Activated naive CD4-positive, alpha-beta T cell (primary cell): Measurements from ENCODE around the gene NTM.

Experiments
- DNase-seq, 4 experiments: peaks; one replicate each; lab custom pipeline; 2025; lab: John Stamatoyannopoulos, UW

The NTM gene

GRCh38 chr11:131687291-131688047, 317.1 kb downstream of the NTM start:
- DNase-seq: no peak

- DNase-seq: no peak
Observed at GRCh38 chr11:131688048-131688693, 317.8 kb downstream of the NTM start.

GRCh38 chr11:131689049-131689925, 318.9 kb downstream of the NTM start:
- DNase-seq: no peak

- no peak for DNase-seq
Observed at GRCh38 chr11:131690362-131690761, 319.9 kb downstream of the NTM start.

- no peak for DNase-seq
Observed at GRCh38 chr11:131690776-131691175, 320.4 kb downstream of the NTM start.

- DNase-seq: no peak
Observed at GRCh38 chr11:131691181-131692041, 321.0 kb downstream of the NTM start.

GRCh38 chr11:131692151-131692550, 321.7 kb downstream of the NTM start:
- no peak for DNase-seq

- no peak for DNase-seq
Observed at GRCh38 chr11:131692961-131693360, 322.5 kb downstream of the NTM start.

GRCh38 chr11:131693756-131694155, 323.3 kb downstream of the NTM start:
- no peak for DNase-seq

- DNase-seq: peak in 3 of 4 experiments; percentile 2 to 15 (median 6)
Observed at GRCh38 chr11:131694526-131695424, 324.4 kb downstream of the NTM start.

GRCh38 chr11:131695889-131696429, 325.5 kb downstream of the NTM start:
- DNase-seq: no peak

GRCh38 chr11:131696690-131697089, 326.3 kb downstream of the NTM start:
- no peak for DNase-seq

GRCh38 chr11:131703311-131703710, 332.9 kb downstream of the NTM start:
- no peak for DNase-seq

- DNase-seq: no peak
Observed at GRCh38 chr11:131704682-131705081, 334.3 kb downstream of the NTM start.

- DNase-seq: no peak
Observed at GRCh38 chr11:131710511-131710910, 340.1 kb downstream of the NTM start.

- no peak for DNase-seq
Observed at GRCh38 chr11:131712897-131713296, 342.5 kb downstream of the NTM start.

- DNase-seq: no peak
Observed at GRCh38 chr11:131713529-131714134, 343.2 kb downstream of the NTM start.

- DNase-seq: no peak
Observed at GRCh38 chr11:131717616-131718015, 347.2 kb downstream of the NTM start.

- no peak for DNase-seq
Observed at GRCh38 chr11:131723088-131723487, 352.7 kb downstream of the NTM start.

GRCh38 chr11:131724436-131724975, 354.1 kb downstream of the NTM start:
- no peak for DNase-seq
